ENCODE results near the gene TOMM70. TPM values are rescaled to one million over a fixed set of nuclear protein-coding genes. Genes with fewer than 3 reads are reported as not detected.
"Not testable (repeated sequence)": the region's sequence is repeated elsewhere in the genome, so short reads cannot be mapped to it uniquely, and the experiment has no call there.

Gene TOMM70
- total RNA-seq, 1 experiment from 2014 or later = 91.7 TPM

GRCh38 chr3:100364421-100364820 lies 36.5 kb downstream of the TOMM70 start:
- no peak for DNase-seq (ENCODE audit: low spot score)

- DNase-seq (ENCODE audit: low spot score) = no peak
Observed at GRCh38 chr3:100361897-100362296, 39.0 kb downstream of the TOMM70 start.

GRCh38 chr3:100360757-100361496 lies 40.0 kb downstream of the TOMM70 start:
- DNase-seq (ENCODE audit: low spot score) = no peak

- DNase-seq (ENCODE audit: low spot score) = no peak
Observed at GRCh38 chr3:100359035-100359434, 41.9 kb downstream of the TOMM70 start.

GRCh38 chr3:100358413-100358812 lies 42.5 kb downstream of the TOMM70 start:
- no peak for DNase-seq (ENCODE audit: low spot score)

GRCh38 chr3:100354850-100355249 lies 46.0 kb downstream of the TOMM70 start:
- no peak for DNase-seq (ENCODE audit: low spot score)

GRCh38 chr3:100352296-100353231 lies 48.3 kb downstream of the TOMM70 start:
- DNase-seq (ENCODE audit: low spot score) = no peak

- DNase-seq (ENCODE audit: low spot score) = not testable (repeated sequence)
Observed at GRCh38 chr3:100351770-100352169, 49.1 kb downstream of the TOMM70 start.

- no peak for DNase-seq (ENCODE audit: low spot score)
Observed at GRCh38 chr3:100348727-100349126, 52.2 kb downstream of the TOMM70 start.

- no peak for DNase-seq (ENCODE audit: low spot score)
Observed at GRCh38 chr3:100340527-100340926, 60.4 kb downstream of the TOMM70 start.

GRCh38 chr3:100339786-100340185 lies 61.1 kb downstream of the TOMM70 start:
- DNase-seq (ENCODE audit: low spot score) = no peak

GRCh38 chr3:100338911-100339310 lies 62.0 kb downstream of the TOMM70 start:
- DNase-seq (ENCODE audit: low spot score) = no peak

- not testable (repeated sequence) for DNase-seq (ENCODE audit: low spot score)
Observed at GRCh38 chr3:100336229-100336628, 64.7 kb downstream of the TOMM70 start.

- DNase-seq (ENCODE audit: low spot score) = peak; percentile 37
Observed at GRCh38 chr3:100335434-100335833, 65.5 kb downstream of the TOMM70 start.

- peak; percentile 69 for DNase-seq (ENCODE audit: low spot score)
Observed at GRCh38 chr3:100334488-100335351, 66.2 kb downstream of the TOMM70 start, which contains the start of gene NIT2. Gene NIT2 (plus strand): TSS chr3:100334757. CDS start chr3:100334792, 35 bp downstream.

GRCh38 chr3:100333970-100334487 lies 66.9 kb downstream of the TOMM70 start:
- DNase-seq (ENCODE audit: low spot score) = no peak

GRCh38 chr3:100333051-100333450 lies 67.8 kb downstream of the TOMM70 start:
- no peak for DNase-seq (ENCODE audit: low spot score)

- no peak for DNase-seq (ENCODE audit: low spot score)
Observed at GRCh38 chr3:100331660-100332059, 69.2 kb downstream of the TOMM70 start.

GRCh38 chr3:100330651-100331050 lies 70.2 kb downstream of the TOMM70 start:
- DNase-seq (ENCODE audit: low spot score) = no peak

- no peak for DNase-seq (ENCODE audit: low spot score)
Observed at GRCh38 chr3:100329800-100330489, 70.9 kb downstream of the TOMM70 start.

- not testable (repeated sequence) for DNase-seq (ENCODE audit: low spot score)
Observed at GRCh38 chr3:100327377-100327776, 73.5 kb downstream of the TOMM70 start.
